Mesothelial cell of epicardium (in vitro differentiated cells): ENCODE results near the gene ATXN10. TPM values are rescaled to one million over a fixed set of nuclear protein-coding genes. Genes with fewer than 3 reads are reported as not detected.

Source experiments
- DNase-seq, 2 experiments: peaks; one replicate each; pipeline ENCODE4 v3.0.0; 2021; ENCODE audit warnings: low spot score in 2 of 2; ENCODE audit not compliant: unreplicated experiment in 2 of 2
- H3K27ac Mint-ChIP-seq: 2 replicates; pipeline ENCODE4 v1.8.0; 2021; ENCODE audit warnings: mixed read lengths
- H3K27me3 Mint-ChIP-seq: 2 replicates; pipeline ENCODE4 v1.8.0; 2021; ENCODE audit warnings: low read depth, mixed read lengths
- H3K36me3 Mint-ChIP-seq: 2 replicates; pipeline ENCODE4 v1.8.0; 2021; ENCODE audit warnings: mixed read lengths
- H3K4me1 Mint-ChIP-seq: 2 replicates; pipeline ENCODE4 v1.8.0; 2021; ENCODE audit warnings: mixed read lengths
- H3K4me3 Mint-ChIP-seq: 2 replicates; pipeline ENCODE4 v1.8.0; 2021; ENCODE audit warnings: mild to moderate bottlenecking, moderate library complexity, mixed read lengths
- H3K9me3 Mint-ChIP-seq: 2 replicates; pipeline ENCODE4 v1.8.0; 2021; ENCODE audit warnings: mixed read lengths
- total RNA-seq: library from RNA; stranded (reverse); gene quantifications from 3 replicates; pipeline ENCODE4 v1.2.1, GENCODE V29; 2021
- TF ChIP-seq, protein P1 (sequence below): fragments of 200-600 bp; sonication (generic); IDR thresholded peaks from one replicate; pipeline ENCODE4 v1.5.0; 2021; ENCODE audit warnings: antibody characterized with exemption; ENCODE audit not compliant: unreplicated experiment

The ATXN10 gene
- total RNA-seq, 1 donor from 2014 or later: 237 TPM

DNA sequence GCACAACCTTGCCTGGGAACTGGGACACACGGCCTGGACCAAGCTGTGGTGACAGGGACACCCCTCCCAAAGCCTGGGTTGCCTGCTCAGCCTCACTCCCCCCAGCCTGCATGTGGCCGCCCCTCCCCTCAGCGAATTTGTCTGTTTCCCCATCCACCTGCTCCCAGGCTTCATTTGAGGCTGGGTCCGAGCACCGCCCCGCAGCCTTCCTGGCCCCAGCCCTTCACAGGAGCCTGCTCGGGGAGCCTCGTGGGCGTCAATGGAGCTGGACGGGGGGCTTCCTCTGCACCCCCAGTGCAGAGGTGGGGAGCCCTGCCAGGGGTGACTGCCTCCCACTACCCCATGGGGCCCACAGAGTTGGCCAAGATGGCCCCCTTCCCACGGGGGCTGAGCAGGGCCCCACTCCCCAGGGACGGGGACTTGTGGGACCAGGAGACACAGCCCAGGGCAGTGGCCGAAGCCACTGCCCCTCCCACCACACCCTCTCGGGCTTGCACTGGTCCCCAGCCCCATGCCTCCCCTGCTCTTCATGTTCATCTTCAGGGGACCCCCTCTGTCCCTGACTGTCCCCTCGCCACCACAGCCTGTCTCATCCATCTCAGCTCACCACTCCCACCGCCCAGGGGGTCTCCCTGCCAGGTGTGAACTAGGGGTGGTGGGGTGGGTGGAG is 213.7 kb downstream of the ATXN10 start:
- TF ChIP-seq, protein P1, sequence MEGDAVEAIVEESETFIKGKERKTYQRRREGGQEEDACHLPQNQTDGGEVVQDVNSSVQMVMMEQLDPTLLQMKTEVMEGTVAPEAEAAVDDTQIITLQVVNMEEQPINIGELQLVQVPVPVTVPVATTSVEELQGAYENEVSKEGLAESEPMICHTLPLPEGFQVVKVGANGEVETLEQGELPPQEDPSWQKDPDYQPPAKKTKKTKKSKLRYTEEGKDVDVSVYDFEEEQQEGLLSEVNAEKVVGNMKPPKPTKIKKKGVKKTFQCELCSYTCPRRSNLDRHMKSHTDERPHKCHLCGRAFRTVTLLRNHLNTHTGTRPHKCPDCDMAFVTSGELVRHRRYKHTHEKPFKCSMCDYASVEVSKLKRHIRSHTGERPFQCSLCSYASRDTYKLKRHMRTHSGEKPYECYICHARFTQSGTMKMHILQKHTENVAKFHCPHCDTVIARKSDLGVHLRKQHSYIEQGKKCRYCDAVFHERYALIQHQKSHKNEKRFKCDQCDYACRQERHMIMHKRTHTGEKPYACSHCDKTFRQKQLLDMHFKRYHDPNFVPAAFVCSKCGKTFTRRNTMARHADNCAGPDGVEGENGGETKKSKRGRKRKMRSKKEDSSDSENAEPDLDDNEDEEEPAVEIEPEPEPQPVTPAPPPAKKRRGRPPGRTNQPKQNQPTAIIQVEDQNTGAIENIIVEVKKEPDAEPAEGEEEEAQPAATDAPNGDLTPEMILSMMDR: no peak
- no peaks in the 10 kb centered on the region for H3K9me3 Mint-ChIP-seq
- peak in 1 of 2 experiments; percentile 17 for DNase-seq
- no peaks in the 10 kb centered on the region for H3K36me3 Mint-ChIP-seq
- no peak overlapping the region for H3K4me3 Mint-ChIP-seq
- H3K27ac Mint-ChIP-seq: no peak overlapping the region
- peaks cover 6% of the 10 kb centered on the region for H3K27me3 Mint-ChIP-seq
- no peaks in the 10 kb centered on the region for H3K4me1 Mint-ChIP-seq

DNA sequence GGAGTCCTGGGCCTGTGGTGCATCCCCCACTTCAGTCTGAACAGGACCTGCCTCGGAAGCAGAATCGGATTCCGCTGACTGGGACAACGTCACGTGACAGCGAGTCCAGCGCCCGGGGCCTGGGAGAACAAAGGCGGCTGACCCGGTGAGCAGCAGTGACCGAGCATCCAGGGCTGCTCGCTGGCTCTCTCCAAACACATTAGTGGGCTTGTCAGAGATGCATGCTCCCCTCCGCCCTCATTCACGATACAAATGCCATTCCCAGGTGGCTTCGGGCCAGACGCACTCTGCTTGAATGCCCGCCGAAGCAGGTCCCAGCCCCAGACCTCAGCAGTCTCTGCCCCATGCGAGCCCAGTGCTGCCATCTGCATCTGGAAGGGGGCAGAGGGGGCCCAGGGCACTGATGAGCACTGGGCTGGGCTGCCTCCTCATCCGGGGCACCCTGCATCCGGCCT is 214.3 kb downstream of the ATXN10 start:
- H3K27ac Mint-ChIP-seq: no peak overlapping the region
- H3K4me3 Mint-ChIP-seq: no peak overlapping the region
- peaks cover 2% of the 10 kb centered on the region for H3K27me3 Mint-ChIP-seq
- no peaks in the 10 kb centered on the region for H3K9me3 Mint-ChIP-seq
- TF ChIP-seq, protein P1: no peak
- peak in 1 of 2 experiments; percentile 6 for DNase-seq
- no peaks in the 10 kb centered on the region for H3K4me1 Mint-ChIP-seq
- no peaks in the 10 kb centered on the region for H3K36me3 Mint-ChIP-seq

DNA sequence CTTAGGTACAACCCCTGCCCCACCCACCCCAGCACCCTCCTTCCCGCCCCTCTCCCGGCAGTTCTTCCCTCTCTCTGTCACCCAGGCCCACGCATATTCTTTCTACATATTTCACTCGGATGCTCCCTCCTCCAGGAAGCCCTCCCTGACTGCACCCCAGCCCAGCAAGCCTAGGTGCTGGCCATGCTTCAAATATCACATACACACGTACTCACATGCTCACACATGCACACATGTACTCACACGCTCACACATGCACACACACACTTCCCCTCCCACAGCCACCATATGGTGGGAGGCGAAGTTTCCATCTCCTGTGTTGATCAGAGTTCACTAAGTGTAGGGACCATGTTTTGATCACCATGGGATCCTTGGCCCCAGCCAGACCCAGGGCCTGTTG is 214.9 kb downstream of the ATXN10 start:
- H3K4me3 Mint-ChIP-seq: no peak overlapping the region
- no peak for DNase-seq
- no peak overlapping the region for H3K27ac Mint-ChIP-seq
- H3K27me3 Mint-ChIP-seq: peaks cover 2% of the 10 kb centered on the region
- H3K4me1 Mint-ChIP-seq: no peaks in the 10 kb centered on the region
- no peaks in the 10 kb centered on the region for H3K9me3 Mint-ChIP-seq
- TF ChIP-seq, protein P1: no peak
- H3K36me3 Mint-ChIP-seq: no peaks in the 10 kb centered on the region

DNA sequence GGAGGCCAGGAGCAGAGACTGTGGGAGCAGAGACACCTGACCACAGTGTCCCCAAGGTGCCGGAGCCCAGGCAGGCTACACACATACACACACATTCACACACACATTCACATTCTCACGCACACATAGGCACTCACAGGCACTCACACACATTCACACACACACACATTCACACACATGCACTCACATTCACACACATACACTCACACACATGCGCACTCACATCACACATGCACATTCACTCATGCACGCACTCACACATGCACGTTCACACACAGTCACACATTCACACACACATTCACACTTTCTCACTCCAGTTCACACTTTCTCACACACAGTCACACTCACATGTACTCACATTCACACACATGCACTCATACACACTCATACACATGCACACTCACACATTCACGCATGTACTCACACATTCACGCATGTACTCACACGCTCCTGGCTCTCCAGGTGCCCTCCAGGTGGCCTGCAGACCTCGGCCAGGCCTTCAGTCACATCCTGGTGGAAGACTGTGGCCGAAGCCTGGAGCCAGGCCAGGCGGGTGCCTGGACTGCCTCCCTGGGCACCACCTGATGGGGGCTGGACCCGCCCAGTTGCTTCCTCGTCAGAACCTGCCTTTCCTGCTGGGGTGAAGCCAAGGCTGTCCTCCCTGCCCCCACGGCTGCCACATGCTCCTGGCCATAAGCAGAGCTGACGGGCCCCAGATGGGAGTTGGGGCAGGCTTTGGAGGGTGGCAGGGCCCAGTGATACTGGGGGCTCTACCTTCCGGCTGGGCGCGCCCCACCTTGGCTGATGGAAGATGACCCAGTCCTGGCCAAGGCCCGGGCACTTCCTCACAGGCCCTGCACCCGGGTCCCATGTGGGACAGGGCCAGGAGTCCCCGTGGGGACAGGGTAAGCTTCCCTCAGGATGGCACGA is 215.8 kb downstream of the ATXN10 start:
- DNase-seq: no peak
- no peak overlapping the region for H3K4me3 Mint-ChIP-seq
- peaks cover 2% of the 10 kb centered on the region for H3K4me1 Mint-ChIP-seq
- TF ChIP-seq, protein P1: no peak
- H3K27me3 Mint-ChIP-seq: no peaks in the 10 kb centered on the region
- no peak overlapping the region for H3K27ac Mint-ChIP-seq
- no peaks in the 10 kb centered on the region for H3K36me3 Mint-ChIP-seq
- H3K9me3 Mint-ChIP-seq: no peaks in the 10 kb centered on the region

DNA sequence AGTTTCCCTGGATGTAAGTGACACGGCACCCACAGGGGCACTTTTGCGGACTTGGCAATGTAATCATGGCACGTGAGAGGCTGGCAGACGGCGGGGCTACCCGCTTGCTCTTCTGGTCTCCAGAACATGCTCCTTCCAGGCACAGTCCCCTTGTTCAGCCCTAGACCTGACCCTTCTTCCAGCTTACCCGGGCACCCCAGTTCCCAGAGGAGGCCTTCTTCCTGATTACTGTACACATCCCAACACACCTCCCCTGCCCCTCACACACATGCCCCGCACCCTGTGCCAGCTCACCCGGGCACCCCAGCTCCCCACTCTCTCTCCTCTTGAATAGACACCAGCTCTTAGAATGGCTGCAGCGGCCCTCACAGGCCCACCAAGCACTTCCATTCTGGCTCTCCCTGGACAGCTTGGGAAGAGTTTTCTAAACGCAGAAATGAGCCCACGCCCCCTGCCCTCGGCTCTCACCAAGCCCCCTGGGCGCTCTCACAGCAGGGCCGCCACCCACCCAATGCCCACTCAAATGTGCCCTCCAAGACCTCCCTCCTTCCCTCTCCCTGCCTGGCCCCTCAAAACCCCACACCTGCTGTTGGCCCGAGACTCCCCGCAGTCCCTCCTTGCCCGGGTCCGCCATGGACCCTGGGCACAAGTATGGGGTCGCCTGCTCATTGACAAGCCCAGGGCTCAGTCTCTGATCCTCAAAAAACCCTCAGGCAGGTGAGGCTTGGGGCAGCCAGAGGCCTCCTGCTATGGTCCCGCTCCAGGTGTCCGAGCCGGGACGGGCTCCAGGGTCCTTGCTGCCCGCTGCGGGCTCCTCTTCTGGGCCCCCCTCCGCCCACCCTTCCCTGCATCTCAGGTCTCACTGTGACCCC is 216.8 kb downstream of the ATXN10 start:
- H3K4me1 Mint-ChIP-seq: peaks cover 2% of the 10 kb centered on the region
- no peak overlapping the region for H3K27ac Mint-ChIP-seq
- no peak overlapping the region for H3K4me3 Mint-ChIP-seq
- H3K9me3 Mint-ChIP-seq: no peaks in the 10 kb centered on the region
- no peak for DNase-seq
- H3K27me3 Mint-ChIP-seq: no peaks in the 10 kb centered on the region
- TF ChIP-seq, protein P1: no peak
- H3K36me3 Mint-ChIP-seq: no peaks in the 10 kb centered on the region
